Measurements from ENCODE around the gene NR2F1-AS1. TPM values are rescaled to one million over a fixed set of nuclear protein-coding genes. Genes with fewer than 3 reads are reported as not detected.
A peak's percentile ranks its signal among the peaks of the same experiment; 100 is the strongest.

NR2F1-AS1 gene
- total RNA-seq, 2 experiments from 2014 or later = not detected

GRCh38 chr5:93577854-93578812 lies 2.9 kb downstream of the NR2F1-AS1 start:
- Mint-ChIP-seq H3K27me3 (peaks cover 78% of the 10 kb centered on the region), H3K9me3 (no peaks in the 10 kb centered on the region), H3K4me1 (peaks cover 18% of the 10 kb centered on the region), H3K27ac (no peak overlapping the region), H3K4me3 (no peak overlapping the region), H3K36me3 (no peaks in the 10 kb centered on the region)
- no peak for DNase-seq

- Mint-ChIP-seq H3K27me3 (peaks cover 87% of the 10 kb centered on the region), H3K27ac (no peak overlapping the region), H3K4me1 (peaks cover 19% of the 10 kb centered on the region), H3K4me3 (no peak overlapping the region), H3K9me3 (no peaks in the 10 kb centered on the region), H3K36me3 (no peaks in the 10 kb centered on the region)
- no peak for DNase-seq
These were observed 3.8 kb downstream of the NR2F1-AS1 start for GRCh38 chr5:93576994-93577853.

GRCh38 chr5:93575461-93576414 lies 5.3 kb downstream of the NR2F1-AS1 start:
- peaks cover 2% of the 10 kb centered on the region for H3K9me3 Mint-ChIP-seq
- no peak overlapping the region for H3K27ac Mint-ChIP-seq
- no peak for DNase-seq
- H3K4me3 Mint-ChIP-seq = no peak overlapping the region
- H3K36me3 Mint-ChIP-seq = peaks cover 1% of the 10 kb centered on the region
- peaks cover 96% of the 10 kb centered on the region for H3K27me3 Mint-ChIP-seq
- peaks cover 28% of the 10 kb centered on the region for H3K4me1 Mint-ChIP-seq

DNA sequence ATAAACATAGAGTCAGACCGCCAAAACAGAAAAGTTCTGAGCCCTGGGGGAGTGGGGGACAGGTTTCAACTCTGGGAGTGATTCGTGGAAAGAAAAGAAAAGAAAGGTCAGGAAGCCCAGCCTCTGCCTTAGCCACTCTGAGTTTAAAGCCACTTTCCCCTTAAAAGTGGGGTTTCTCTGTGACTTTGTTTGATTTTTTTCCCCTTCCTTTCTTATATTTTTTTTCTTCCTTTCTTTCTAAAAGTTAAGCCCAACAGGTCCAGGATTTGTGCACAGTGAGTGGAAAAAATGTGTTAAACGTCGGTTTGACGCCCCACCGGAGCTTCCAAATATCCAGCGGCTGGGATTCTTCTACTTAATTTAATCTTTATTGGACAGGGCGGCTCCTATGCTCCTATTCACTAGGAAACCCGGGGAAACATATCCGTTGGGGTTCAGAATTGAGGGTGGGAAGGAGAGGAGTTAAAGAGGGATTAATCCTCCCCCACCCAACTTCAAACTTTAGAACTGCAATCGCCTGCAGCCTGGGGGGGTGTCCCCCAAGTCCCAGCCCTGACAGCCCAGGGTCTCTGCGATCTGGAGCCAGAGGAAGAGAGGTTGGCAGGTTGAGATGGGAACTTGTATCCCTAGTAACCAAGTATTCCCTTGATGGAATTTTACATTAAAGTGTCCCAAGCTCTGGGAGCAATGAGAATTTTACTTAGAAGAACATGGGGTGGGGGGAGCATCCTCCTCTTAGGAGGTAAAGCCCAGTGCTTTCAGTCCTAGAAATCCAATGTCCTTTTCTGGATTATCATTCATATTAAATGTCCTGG lies 6.3 kb downstream of the NR2F1-AS1 start:
- no peak overlapping the region for H3K4me3 Mint-ChIP-seq
- H3K4me1 Mint-ChIP-seq = peaks cover 23% of the 10 kb centered on the region
- H3K36me3 Mint-ChIP-seq = peaks cover 1% of the 10 kb centered on the region
- no peak overlapping the region for H3K27ac Mint-ChIP-seq
- peaks cover 2% of the 10 kb centered on the region for H3K9me3 Mint-ChIP-seq
- H3K27me3 Mint-ChIP-seq = peaks cover 96% of the 10 kb centered on the region
- DNase-seq = no peak

GRCh38 chr5:93573354-93574351 lies 7.4 kb downstream of the NR2F1-AS1 start:
- no peak for DNase-seq
- no peak overlapping the region for H3K4me3 Mint-ChIP-seq
- peaks cover 1% of the 10 kb centered on the region for H3K36me3 Mint-ChIP-seq
- H3K27me3 Mint-ChIP-seq = peaks cover 99% of the 10 kb centered on the region
- H3K4me1 Mint-ChIP-seq = peaks cover 20% of the 10 kb centered on the region
- no peak overlapping the region for H3K27ac Mint-ChIP-seq
- H3K9me3 Mint-ChIP-seq = peaks cover 2% of the 10 kb centered on the region

- Mint-ChIP-seq H3K4me1 (peaks cover 18% of the 10 kb centered on the region), H3K4me3 (no peak overlapping the region)
- DNase-seq = no peak
These were observed 8.2 kb downstream of the NR2F1-AS1 start for GRCh38 chr5:93572608-93573353.

GRCh38 chr5:93572101-93572607 lies 8.9 kb downstream of the NR2F1-AS1 start:
- Mint-ChIP-seq H3K9me3 (peaks cover 2% of the 10 kb centered on the region), H3K4me3 (peak overlapping the region; percentile 35), H3K4me1 (peaks cover 18% of the 10 kb centered on the region), H3K36me3 (peaks cover 1% of the 10 kb centered on the region), H3K27ac (no peak overlapping the region), H3K27me3 (peaks cover 96% of the 10 kb centered on the region)
- no peak for DNase-seq

More at GRCh38 chr5:93572608-93573353, 8.2 kb downstream of the NR2F1-AS1 start:
- Mint-ChIP-seq H3K27me3 (peaks cover 96% of the 10 kb centered on the region), H3K36me3 (peaks cover 1% of the 10 kb centered on the region), H3K9me3 (peaks cover 2% of the 10 kb centered on the region), H3K27ac (no peak overlapping the region)

DNA sequence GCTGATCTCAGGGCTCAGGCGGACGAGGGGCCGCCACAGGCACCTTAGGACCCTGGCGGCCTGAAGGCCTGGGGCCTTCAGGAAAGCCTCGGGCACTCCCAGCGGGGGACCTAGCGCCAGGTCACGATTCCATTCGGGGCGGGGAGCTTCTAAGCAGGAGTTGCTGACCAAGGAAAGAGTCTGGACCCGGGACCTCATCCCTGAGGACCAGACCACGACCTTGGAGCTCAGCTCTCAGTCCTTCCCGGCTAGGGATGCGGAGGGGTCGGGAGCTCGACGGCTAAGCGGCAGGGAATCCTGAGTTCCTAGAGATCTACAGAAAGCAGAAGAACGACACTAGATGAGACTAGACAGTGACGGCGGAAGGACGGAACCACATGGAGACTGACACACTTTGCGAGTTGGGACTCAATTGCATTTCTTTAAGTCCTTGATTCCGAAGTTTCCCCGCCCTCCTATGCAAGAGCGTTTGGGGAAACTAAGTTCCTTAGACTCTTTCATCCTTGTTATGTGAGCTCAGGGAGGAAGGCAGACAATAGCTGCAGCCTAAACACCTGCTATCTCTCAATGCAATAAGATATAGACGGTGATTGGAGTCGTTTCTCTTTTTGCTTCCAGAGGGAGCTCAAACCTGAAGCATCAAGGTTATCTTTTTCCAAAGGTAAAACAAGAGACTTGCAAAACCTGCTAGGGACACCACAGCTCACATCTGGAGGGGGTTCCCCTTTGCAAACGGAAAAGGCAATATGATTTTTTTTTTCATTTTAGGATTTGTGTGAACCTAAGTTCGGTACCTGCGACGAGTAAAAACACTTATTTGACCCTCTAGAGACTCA lies 9.7 kb downstream of the NR2F1-AS1 start:
- H3K4me1 Mint-ChIP-seq = peaks cover 18% of the 10 kb centered on the region
- peaks cover 2% of the 10 kb centered on the region for H3K9me3 Mint-ChIP-seq
- H3K36me3 Mint-ChIP-seq = peaks cover 1% of the 10 kb centered on the region
- no peak overlapping the region for H3K27ac Mint-ChIP-seq
- H3K27me3 Mint-ChIP-seq = peaks cover 94% of the 10 kb centered on the region
- no peak for DNase-seq
- peak overlapping the region; percentile 35 for H3K4me3 Mint-ChIP-seq

DNA sequence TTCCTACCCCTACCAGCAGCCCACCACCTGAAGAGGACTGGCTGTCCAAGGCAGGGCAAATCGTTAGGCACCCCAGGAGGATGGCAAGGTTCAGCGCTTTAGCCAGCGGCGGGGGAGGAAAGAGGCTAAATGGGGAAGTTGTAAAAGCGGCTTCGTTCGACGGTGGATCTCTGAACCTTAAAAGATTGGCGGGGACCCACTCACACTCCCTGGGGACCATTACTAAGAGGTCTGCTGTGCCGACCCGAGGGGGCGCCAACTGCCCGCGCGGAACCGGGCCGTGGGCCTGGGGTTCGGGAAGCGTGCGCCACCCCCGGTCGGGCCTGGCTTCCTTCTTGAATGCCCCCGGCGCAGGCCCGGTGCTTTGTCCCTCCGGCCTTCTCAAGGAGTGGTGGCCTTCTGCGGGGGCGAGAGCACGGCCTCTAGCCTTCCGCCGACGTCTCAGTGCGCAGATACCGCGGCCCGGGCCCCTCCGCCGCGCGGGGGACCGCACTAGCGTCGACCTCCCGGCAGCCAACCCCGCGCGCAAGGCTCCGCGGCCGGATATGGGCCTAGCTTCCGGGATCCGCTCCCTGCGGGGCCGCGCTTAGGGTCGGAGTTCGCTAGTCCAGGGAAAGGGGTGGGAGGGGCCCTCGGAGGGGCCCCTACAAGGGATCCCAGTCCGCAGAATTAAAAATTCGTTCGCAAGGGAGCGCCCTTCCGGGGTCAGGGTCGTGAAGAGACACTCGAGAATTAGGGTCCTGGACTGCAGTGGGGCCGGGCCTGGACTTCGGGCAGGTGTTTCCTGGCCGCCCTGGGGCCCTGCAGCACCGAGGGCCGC lies 10.5 kb downstream of the NR2F1-AS1 start:
- Mint-ChIP-seq H3K27me3 (peaks cover 88% of the 10 kb centered on the region), H3K36me3 (peaks cover 1% of the 10 kb centered on the region), H3K27ac (no peak overlapping the region), H3K4me3 (no peak overlapping the region), H3K4me1 (peaks cover 18% of the 10 kb centered on the region), H3K9me3 (peaks cover 2% of the 10 kb centered on the region)
- DNase-seq = no peak

- Mint-ChIP-seq H3K27ac (no peak overlapping the region), H3K27me3 (peaks cover 79% of the 10 kb centered on the region), H3K4me1 (peaks cover 18% of the 10 kb centered on the region), H3K9me3 (peaks cover 2% of the 10 kb centered on the region), H3K4me3 (no peak overlapping the region), H3K36me3 (peaks cover 1% of the 10 kb centered on the region)
- DNase-seq = no peak
These were observed 11.5 kb downstream of the NR2F1-AS1 start for GRCh38 chr5:93569300-93570160.

Data from activated naive CD8-positive, alpha-beta T cell treated with anti-CD3 and anti-CD28 coated beads for 36 hours (primary cell).